HL-60/S4 (cell line): Measurements from ENCODE around the gene HGS.

Experiments
- in situ Hi-C: fragments of 300-500 bp; cut with MboI; formaldehyde crosslinking; loops from 2 replicates; pipeline ENCODE4 v1.14.3; 2022; ENCODE audit warnings: low sequenced_read_pairs

Gene HGS, protein sequence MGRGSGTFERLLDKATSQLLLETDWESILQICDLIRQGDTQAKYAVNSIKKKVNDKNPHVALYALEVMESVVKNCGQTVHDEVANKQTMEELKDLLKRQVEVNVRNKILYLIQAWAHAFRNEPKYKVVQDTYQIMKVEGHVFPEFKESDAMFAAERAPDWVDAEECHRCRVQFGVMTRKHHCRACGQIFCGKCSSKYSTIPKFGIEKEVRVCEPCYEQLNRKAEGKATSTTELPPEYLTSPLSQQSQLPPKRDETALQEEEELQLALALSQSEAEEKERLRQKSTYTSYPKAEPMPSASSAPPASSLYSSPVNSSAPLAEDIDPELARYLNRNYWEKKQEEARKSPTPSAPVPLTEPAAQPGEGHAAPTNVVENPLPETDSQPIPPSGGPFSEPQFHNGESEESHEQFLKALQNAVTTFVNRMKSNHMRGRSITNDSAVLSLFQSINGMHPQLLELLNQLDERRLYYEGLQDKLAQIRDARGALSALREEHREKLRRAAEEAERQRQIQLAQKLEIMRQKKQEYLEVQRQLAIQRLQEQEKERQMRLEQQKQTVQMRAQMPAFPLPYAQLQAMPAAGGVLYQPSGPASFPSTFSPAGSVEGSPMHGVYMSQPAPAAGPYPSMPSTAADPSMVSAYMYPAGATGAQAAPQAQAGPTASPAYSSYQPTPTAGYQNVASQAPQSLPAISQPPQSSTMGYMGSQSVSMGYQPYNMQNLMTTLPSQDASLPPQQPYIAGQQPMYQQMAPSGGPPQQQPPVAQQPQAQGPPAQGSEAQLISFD

DNA sequence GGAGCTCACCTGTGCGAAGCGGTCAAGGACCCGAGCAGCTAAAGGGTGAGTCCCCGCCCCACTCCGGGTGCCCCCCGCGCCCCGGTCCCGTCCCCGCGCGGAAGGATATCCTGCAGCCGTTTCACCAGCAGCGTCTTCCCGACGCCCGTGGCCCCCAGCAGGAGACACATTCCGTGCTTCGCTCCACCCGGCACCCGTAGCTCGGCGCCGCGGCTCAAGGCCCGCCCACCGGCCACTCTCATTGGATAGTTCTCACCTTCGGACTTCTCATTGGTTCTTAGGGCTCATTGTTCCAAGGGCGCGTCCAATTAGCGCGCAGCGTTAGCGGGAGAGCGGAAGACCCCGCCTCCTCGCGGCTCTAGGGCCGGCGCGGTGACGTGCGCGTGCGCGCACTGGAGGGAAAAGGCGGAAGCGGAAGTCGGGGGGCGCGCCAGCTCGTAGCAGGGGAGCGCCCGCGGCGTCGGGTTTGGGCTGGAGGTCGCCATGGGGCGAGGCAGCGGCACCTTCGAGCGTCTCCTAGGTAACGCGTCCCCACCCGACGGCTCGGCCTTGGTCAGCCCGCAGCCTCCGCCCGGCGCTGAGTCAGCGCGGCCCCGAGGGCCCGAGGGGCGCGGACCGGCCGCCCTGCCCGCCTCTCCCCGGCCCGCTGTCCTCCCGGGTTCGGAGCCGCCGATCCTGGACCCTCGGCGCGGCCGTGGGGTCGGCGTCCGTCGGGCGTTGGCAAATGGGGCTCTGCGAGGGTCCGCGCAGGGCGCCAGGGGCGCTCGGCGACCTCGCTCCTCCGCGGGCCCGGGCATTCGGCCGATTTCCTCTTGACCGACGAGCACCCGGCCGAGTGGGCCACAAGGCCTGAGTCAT, at the start of gene HGS, which contains the start of gene ARL16:
TSS of gene HGS (plus strand) at position 428 of the 858 bp plus-strand sequence. CDS start at position 484, 56 bp downstream.
TSS of gene ARL16 (minus strand) at position 214 of the 858 bp plus-strand sequence. CDS start at position 170, 44 bp downstream.
- in situ Hi-C loops = no loop called here

DNA sequence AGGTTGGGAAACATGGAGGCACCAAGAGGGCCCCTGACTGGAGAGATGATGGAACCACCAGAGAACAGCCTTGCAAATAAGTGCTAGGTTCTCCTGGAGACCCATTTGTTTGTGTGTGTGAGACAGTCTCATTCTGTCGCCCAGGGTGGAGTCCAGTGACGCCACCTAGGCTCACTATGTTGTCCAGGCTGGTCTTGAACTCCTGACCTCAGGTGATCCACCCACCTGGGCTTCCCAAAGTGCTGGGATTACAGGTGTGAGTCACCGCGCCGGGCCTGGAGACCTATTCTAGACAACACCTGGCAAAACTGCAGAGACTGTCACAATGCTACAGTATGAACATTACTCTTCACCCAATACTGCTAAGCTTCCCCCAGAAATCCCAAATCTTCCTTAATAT, 48.4 kb upstream of the HGS start:
- in situ Hi-C loops = no loop called here

DNA sequence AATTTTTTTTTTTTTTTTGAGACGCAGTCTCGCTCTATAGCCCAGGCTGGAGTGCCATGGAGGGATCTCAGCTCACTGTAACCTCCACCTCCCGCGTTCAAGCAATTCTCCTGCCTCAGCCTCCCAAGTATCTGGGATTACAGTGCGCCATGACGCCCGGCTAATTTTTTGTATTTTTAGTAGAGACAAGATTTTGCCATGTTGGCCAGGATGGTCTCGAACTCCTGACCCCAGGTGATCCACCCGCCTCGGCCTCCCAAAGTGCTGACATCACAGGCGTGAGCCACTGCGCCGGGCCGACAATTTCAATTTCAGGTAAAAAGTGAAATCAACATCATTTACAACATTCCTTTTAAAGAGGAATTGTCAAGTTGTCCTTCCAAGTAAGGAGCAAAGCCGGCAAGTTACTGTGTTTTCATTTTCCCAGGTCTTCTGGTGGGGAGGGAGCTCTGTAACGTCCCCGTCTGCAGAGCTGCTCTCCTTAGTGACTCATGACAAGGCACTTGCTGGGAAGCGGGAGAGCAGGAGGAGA, 47.8 kb upstream of the HGS start:
- in situ Hi-C loops = no loop called here

DNA sequence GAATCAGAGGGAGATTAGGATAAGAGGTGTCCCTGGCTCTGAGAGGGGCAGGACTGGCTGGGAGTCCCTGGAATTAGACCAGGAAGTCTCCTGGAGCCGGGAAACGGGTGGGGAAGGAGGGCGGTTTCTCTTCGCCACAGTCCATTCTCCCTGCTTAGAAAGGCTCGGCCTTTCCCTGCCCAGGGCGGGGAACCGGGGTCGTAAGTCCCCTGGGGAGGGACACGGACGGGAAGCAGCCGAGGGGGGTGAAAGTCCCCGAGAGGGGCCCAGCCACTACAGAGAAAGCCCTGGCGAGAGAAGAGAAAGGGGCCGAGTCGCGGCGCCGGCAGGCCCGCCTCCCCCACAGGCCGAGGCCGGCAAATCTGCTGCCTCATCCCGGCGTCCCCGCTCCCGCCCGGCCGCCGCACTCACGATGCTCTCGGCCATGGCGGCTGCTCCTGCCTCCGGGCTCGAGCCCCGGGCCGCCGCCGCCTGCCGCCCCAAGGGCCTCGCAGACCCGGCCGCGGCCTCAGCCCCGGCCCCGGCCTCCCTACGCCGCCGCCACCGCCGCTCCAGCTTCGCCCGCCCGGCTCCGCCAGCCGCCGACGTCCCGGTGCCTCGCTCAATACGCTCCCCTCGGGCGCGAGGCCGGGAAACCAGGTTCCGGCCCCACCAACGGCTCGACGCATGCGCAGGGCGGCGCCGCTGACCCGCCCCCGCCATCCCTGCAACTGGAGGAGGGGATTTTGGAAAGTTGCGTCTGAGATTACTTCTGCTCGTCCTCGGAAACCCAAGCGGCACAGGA, 47.1 kb upstream of the HGS start, which contains the start of the genes NPLOC4 and TSPAN10:
TSS of gene NPLOC4 (minus strand) at position 608 of the 784 bp plus-strand sequence. CDS start at position 426, 182 bp downstream.
TSS of gene TSPAN10 (plus strand) at position 692 of the 784 bp plus-strand sequence. CDS start 5,217 bp downstream, outside the sequence.
- in situ Hi-C loops = no loop called here

DNA sequence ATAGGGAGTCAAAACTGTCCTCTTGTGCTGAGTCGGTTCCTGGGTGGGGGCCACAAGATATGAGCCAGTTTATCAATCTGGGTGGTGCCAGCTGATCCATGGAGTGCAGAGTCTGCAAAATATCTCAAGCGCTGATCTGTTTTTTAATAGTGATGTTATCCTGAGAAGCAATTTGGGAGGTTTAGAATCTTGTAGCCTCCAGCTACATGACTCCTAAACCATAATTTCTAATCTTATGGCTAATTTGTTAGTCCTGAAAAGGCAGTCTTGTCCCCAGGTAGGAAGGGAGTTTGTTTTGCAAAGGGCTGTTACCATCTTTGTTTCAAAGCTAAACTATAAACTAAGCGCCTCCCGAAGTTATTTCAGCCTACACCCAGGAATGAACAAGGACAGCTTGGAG, 45.1 kb upstream of the HGS start:
- in situ Hi-C loops = no loop called here

DNA sequence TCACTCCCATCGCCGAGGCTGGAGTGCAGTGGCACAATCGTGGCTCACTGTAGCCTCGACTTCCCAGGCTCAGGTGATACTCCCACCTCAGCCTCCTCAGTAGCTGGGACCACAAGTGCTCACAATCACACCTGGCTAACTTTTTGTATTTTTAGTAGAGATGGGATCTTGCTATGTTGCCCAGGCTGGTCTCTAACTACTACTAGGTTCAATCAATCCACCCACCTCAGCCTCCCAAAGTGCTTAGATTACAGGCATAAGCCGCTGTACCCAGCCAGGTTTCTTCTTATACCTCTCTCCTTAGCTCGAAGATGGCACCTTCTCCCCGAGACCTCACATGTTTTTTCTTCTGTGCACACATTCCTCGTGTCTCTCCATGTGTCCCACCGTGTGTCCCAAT, 43.8 kb upstream of the HGS start:
- in situ Hi-C loops = no loop called here

DNA sequence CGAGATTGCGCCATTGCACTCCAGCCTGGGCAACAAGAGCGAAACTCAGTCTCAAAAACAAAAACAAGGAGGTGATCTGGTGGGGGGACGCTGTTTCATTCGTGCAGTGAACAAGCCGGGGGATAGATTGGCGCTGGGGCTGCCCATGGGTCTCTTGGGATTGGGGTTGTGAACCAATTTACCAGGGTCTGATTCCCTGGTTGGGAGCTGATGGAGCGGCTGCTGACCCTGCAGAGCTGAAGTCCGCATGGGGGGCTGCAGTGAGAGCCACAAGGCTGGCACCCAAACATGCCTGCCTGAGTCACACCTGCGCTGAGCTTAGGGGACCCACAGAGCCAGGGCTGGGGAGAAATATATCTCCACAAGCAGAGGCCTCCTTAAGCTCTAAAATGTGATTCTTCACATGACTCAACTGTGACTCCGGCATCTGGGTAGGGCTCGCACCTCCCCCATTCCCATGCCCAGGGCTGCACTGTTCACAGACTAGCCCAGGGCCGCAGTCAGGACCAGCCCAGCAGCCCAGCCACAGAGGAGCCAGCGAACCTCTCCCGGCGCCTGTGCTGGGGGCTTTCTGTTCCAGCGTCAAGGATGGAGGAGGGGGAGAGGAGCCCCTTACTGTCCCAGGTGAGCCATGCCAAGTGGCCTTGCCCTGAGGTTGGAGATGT, 41.9 kb upstream of the HGS start:
- in situ Hi-C loops = no loop called here

DNA sequence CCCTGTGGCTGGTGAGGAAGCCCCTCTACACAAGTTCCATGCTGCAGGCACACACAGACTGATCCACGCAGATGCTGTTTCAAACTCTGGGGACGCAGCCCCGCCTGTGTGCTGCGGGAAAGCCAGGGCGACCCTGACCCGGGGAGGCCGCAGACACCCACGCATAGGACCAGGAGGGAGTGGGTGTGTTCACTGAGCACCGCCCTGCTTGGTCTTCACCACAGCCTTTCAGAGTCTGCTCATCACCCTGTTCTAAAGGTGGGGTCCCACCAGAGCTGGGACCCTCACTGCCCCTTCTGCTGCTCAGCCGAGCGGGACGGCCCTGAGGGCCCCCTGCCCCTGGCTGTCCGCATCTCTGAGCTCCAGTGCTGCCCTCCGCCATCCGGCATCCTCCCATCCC, 39.3 kb upstream of the HGS start:
- in situ Hi-C loops = no loop called here

DNA sequence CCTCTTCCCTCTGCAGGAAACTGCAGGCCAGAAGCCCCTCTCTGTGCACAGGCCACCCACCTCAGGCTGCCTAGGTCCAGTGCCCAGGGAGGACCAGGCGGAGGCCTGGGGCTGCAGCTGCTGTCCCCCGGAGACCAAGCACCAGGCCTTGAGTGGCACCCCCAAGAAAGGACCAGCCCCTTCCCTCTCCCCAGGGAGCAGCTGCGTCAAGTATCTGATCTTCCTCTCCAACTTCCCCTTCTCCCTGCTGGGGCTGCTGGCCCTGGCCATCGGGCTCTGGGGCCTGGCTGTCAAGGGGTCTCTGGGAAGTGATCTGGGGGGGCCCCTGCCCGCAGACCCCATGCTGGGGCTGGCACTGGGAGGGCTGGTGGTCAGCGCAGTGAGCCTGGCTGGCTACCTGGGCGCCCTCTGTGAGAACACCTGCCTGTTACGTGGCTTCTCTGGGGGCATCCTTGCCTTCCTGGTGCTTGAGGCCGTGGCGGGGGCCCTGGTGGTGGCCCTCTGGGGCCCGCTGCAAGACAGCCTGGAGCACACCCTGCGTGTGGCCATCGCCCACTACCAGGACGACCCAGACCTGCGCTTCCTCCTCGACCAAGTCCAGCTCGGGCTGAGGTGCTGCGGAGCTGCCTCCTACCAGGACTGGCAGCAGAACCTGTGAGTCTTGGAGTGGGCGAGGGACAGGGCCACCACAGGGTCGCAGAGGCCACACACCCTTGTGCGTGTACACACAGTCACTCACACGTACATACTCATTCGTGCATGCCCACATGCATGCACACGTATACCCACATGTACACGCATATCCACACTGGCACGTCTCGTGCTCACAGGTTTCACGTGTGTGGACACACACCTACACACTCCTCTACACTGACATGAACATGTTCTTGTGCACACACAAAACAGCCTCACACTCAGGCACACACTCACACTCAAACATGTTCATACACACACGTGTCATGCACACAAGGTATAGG, 38.5 kb upstream of the HGS start:
- in situ Hi-C loops = no loop called here

DNA sequence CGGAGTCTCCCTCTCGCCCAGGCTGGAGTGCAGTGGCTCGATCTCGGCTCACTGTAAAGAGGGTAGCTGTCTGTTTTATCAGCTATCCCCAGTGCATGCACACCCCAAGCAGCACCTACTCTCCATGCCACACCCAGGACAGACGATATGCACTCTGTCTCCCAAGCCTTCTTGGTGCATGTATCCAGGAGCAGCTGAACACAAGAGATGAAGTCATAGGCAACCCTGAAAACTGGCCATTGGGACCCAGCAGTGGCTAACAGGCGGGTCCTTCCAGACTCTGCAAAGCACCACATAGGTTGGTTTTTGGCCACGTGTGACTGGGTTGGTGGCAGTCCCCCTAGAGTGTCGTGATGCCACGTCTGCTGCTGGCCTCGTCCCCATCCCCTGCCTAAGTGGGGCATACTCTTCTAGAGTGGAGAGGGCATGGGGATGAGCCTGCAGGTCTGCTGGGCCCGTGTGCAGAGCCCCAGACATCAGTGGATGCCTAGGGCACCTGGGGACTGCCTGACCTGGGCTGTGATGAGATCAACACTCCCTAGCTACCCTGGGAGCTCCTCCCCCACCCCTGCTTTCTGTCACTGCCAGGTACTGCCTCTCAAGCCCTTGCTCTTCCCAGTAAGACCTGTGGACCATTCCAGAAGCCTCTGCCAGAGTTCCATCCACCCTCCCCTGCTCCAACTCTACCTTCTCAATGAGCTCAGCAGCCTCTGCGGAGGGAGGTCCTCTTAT, 36.8 kb upstream of the HGS start:
- in situ Hi-C loops = no loop called here

DNA sequence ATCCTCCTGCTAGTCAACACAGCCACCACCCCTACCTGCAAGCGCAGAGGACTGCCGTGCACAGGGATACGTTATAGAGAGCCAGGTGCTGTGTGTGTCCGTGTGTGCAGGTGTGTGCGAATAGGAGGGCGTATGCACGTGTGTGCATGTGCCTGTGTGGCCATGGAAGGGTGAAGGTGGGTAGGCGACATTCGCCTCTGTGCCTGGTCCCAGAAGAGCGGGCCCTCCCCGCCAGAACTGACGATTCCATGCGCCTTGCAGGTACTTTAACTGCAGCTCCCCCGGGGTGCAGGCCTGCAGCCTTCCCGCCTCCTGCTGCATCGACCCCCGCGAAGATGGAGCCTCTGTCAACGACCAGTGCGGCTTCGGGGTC, 36.2 kb upstream of the HGS start:
- in situ Hi-C loops = no loop called here

DNA sequence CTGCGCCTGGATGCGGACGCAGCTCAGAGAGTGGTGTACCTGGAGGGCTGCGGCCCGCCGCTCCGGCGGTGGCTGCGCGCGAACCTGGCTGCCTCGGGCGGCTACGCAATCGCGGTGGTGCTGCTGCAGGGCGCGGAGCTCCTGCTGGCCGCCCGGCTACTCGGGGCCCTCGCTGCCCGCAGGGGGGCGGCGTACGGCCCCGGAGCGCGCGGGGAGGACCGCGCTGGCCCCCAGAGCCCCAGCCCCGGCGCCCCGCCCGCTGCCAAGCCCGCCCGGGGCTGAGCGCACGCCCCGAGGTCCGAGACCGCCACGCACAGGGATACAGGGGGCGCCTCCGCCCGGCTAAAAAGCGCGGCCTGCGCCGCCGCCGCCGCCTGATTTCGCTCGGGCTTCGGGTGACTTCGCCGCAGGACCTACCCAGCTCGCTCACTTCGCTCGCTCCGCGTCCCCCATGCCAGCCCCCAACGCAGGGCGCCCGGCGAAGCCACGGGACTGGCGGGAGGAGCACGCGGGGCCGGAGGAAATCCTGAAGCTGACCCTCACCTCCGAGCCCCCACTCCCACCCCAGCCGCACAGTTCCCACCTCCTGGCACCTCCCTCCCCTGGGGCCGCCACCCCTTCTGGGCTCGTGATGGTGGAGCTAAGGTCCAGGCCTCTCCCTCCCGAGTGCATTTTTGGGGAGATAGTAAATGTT, 35.7 kb upstream of the HGS start:
- in situ Hi-C loops = no loop called here

DNA sequence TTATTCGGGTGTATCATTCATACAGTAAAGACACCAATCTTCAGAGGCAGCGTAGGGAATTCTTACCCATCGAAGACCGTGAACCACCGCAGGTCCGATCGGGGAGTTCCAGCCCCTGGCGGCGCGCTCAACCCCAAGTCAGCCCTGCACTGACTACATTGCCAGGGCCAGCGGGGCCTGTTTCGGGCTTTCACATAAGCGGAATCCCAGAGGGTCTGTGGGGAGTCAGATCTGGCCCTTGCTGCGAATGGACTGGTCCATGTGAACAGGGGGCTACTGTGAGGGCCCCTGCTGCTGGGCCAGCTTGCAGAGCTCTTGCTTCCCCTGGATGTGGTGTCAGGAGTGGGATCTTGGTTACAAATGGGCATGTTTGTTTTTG, 35.1 kb upstream of the HGS start:
- in situ Hi-C loops = no loop called here

DNA sequence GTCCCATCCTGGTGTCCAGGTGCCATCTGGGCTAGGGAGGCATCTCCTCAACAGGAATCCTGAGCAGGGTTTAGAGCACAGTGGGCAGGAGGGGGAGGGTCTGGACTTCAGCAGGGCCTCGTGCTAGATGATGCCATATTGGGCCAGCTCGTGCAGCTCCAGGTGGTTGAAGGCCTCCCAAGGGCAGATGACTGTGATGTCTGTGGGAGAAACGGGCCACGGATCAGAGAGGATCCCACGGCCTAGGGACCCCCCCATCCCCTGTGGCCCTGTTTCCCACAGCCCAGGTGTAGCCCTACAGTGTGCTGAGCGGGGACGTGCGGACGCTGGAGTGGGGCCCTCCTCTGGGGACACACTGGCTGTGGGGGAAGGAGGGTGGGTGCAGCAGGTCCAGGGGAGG, 32.9 kb upstream of the HGS start:
- in situ Hi-C loops = no loop called here

DNA sequence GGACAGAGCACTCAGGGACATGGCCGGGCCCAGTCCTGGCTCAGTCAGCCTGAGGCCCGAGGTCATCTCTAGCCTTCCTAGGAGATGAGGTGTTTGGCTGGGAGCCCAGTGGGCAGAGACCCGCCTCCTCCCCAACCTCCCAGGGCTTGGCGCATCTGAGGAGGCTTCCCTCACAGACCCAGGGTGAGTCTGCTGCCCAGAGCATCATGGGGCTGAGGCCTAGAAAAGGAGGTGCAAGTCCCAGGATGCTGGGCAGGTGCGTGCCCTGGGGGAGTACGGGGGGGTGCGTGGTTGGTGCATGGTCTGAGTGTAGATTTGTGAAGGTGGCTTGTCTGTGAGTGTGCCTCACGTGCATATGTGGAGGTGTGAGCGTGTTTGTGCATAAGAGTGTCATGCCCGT, 32.1 kb upstream of the HGS start:
- in situ Hi-C loops = no loop called here

DNA sequence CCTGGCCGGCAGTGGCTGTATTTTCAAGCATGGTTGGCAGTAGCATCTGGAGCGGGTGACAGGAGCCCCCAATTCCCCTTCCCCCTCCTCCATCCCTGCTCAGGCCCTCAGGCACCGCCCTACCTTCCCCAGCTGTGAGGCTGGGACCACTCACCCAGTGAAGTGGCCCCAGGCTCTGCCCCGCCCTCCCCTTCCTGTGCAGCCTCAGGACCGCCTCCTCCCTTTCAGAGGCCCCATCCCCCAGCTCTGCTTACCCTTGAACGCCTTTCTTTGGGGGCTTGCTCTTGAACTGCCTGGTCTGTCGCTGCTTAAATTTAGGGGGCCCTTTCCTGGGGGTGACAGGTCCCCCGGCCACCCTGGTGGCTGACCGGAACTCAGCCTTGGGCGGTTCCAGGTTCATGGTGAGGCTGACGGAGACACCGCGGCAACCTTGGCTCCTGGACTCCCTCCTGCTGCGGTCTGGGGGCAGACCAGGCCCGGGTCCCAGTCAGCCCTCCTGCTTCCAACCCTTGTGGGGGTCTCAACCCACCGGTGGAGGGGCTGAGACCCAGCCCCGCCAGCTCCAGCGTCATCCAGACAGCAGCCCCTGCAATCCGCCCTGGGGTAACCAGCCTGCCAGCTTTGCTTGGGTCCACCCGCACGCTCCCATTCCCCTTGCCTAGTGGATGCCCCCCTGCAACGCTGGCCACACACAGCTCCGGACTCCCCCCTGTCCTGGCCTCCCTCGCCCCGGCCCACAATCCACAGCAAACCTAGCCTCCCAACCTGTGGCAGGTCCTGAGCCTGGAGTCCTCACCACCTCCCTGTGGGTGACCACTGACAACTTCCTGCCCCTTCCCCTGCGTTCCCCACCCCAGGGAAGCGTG, 30.7 kb upstream of the HGS start:
- in situ Hi-C loops = no loop called here
